Keratinocyte (primary cell): ENCODE data around the gene REEP6. TPM values are rescaled to one million over a fixed set of nuclear protein-coding genes. Genes with fewer than 3 reads are reported as not detected.

Source experiments
- DNase-seq: peaks from one replicate; pipeline ENCODE4 v3.0.0-alpha.2; 2011; ENCODE audit warnings: low read depth, missing footprints, low spot score
- FAIRE-seq: peaks from 2 replicates; lab custom pipeline; 2011; peaks lifted over from hg19 to GRCh38; lab: Jason Lieb, UNC
- H2AFZ ChIP-seq: 2 replicates; pipeline ENCODE4 v1.6.0; 2012; ENCODE audit warnings: low read length, control low read depth, inconsistent platforms; ENCODE audit not compliant: control insufficient read depth
- H3K27ac ChIP-seq: 2 replicates; pipeline ENCODE4 v1.5.1; 2011; ENCODE audit warnings: low read length; ENCODE audit not compliant: control insufficient read depth, insufficient read depth
- H3K27me3 ChIP-seq: 3 replicates; pipeline ENCODE4 v1.6.0; 2011; ENCODE audit warnings: low read length; ENCODE audit not compliant: control insufficient read depth, insufficient read depth; ENCODE audit errors: extremely low read depth
- H3K36me3 ChIP-seq, 2 experiments: 2 replicates in 1 of 2; 3 replicates in 1 of 2; pipeline ENCODE4 v1.5.1; 2011; ENCODE audit warnings: low read length in 2 of 2, mild to moderate bottlenecking in 1 of 2; ENCODE audit not compliant: control insufficient read depth in 2 of 2, insufficient read depth in 2 of 2; ENCODE audit errors: extremely low read depth in 1 of 2
- H3K4me1 ChIP-seq: 3 replicates; pipeline ENCODE4 v1.5.1; 2011; ENCODE audit warnings: low read length; ENCODE audit not compliant: control insufficient read depth, insufficient read depth; ENCODE audit errors: extremely low read depth
- H3K4me2 ChIP-seq: 3 replicates; pipeline ENCODE4 v1.6.0; 2011; ENCODE audit warnings: low read depth, low read length; ENCODE audit not compliant: control insufficient read depth, insufficient read depth; ENCODE audit errors: extremely low read depth
- H3K4me3 ChIP-seq, 3 experiments: fragments of 200-600 bp in 1 of 3; sonication (generic) in 1 of 3; 2 replicates in 2 of 3; 3 replicates in 1 of 3; pipeline ENCODE4 v1.5.1; 2011 to 2016; ENCODE audit warnings: low read length in 3 of 3, mild to moderate bottlenecking in 3 of 3, control low read depth in 2 of 3, inconsistent platforms in 1 of 3, low read depth in 1 of 3, mixed read lengths in 1 of 3, mixed run types in 1 of 3, moderate library complexity in 1 of 3; ENCODE audit not compliant: control insufficient read depth in 2 of 3, insufficient read depth in 2 of 3; ENCODE audit errors: extremely low read depth in 1 of 3
- H3K79me2 ChIP-seq: 2 replicates; pipeline ENCODE4 v1.6.0; 2012; ENCODE audit warnings: low read length; ENCODE audit not compliant: control insufficient read depth, insufficient read depth
- H3K9ac ChIP-seq: 3 replicates; pipeline ENCODE4 v1.6.0; 2011; ENCODE audit warnings: low read length; ENCODE audit not compliant: control insufficient read depth, insufficient read depth; ENCODE audit errors: extremely low read depth
- H3K9me1 ChIP-seq: 3 replicates; pipeline ENCODE4 v1.6.0; 2011; ENCODE audit warnings: low read length; ENCODE audit not compliant: control insufficient read depth, insufficient read depth; ENCODE audit errors: extremely low read depth
- H3K9me3 ChIP-seq: 2 replicates; pipeline ENCODE4 v1.5.1; 2012; ENCODE audit warnings: low read depth, low read length; ENCODE audit not compliant: control insufficient read depth
- H4K20me1 ChIP-seq: 3 replicates; pipeline ENCODE4 v1.6.0; 2011; ENCODE audit warnings: low read length; ENCODE audit not compliant: control insufficient read depth, insufficient read depth; ENCODE audit errors: extremely low read depth
- EZH2 ChIP-seq: IDR thresholded peaks from one replicate; pipeline ENCODE4 v1.6.1; 2012; ENCODE audit warnings: inconsistent platforms, mild to moderate bottlenecking, low read length, moderate library complexity
- dilution Hi-C: fragments of 300-500 bp; cut with MboI; formaldehyde crosslinking; loops from one replicate; pipeline ENCODE4 v1.7.0; 2020; ENCODE audit warnings: low sequenced_read_pairs; ENCODE audit not compliant: extremely low pct_ligation_motif_present
- polyA plus RNA-seq, 5 experiments: library from polyadenylated mRNA; depleted of rRNA in 3 of 5; stranded (reverse) in 3 of 5; stranded (forward) in 1 of 5; unstranded in 1 of 5; fragments of >200 nt; gene quantifications; 1 replicate in 1 of 5; 2 replicates in 3 of 5; 3 replicates in 1 of 5; pipeline versions ENCODE4 v1.2.1 to v1.2.3, GENCODE V29; 2011 to 2012; ENCODE audit warnings: missing spikeins in 2 of 5, low read depth in 1 of 5, low replicate concordance in 1 of 5
- TF ChIP-seq, protein P1 (sequence below), 3 experiments: IDR thresholded peaks in 1 of 3; conservative IDR thresholded peaks in 1 of 3; optimal IDR thresholded peaks in 1 of 3; 2 replicates in 2 of 3; 3 replicates in 1 of 3; pipeline versions ENCODE3 to v1.5.1; 2011; ENCODE audit warnings: low read length in 3 of 3, mild to moderate bottlenecking in 3 of 3, moderate library complexity in 2 of 3, control low read depth in 1 of 3, inconsistent platforms in 1 of 3; ENCODE audit not compliant: insufficient read depth in 2 of 3; ENCODE audit errors: extremely low read depth in 1 of 3

Gene REEP6
- polyA plus RNA-seq, 1 donor (not counting 4 experiments of a cell fraction or from before 2014, with no cell fraction given) = 1.2 TPM

DNA sequence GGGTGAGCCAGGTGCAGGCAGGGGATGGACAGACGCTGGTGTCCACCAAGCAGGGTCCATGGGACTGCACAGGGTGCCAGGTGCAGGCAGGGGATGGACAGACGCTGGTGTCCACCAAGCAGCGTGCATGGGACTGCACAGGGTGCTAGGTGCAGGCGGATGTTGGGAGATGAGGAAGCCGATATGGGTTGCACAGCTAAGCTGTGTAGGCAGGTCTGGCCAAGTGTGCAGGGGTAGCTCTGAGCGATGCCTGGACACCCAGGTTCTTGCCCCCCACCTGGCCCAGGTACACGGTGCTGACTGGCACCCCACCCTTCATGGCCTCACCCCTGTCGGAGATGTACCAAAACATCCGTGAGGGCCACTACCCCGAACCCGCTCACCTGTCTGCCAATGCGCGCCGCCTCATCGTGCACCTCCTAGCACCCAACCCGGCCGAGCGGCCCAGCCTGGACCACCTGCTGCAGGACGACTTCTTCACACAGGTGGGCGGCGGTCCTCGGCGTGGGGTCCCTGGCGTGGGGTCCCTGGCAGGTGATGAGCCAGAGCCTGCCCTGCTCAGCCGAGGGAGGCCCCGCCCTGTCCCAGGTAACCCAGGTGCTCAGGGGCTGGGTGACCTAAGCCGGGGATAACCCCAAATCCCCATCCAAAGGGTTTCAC lies 36.8 kb downstream of the REEP6 start:
- Histone ChIP-seq H3K9me1 (no peaks in the 10 kb centered on the region), H2AFZ (no peak overlapping the region), H3K4me2 (no peak overlapping the region), H3K4me1 (no peaks in the 10 kb centered on the region), H3K27me3 (peaks cover 33% of the 10 kb centered on the region), H3K9ac (no peak overlapping the region), H3K27ac (no peak overlapping the region), H4K20me1 (peaks cover 2% of the 10 kb centered on the region), H3K79me2 (no peaks in the 10 kb centered on the region), H3K36me3 (no peaks in the 10 kb centered on the region), H3K4me3 (no peak overlapping the region), H3K9me3 (no peaks in the 10 kb centered on the region)
- no peak for FAIRE-seq
- no peak for DNase-seq
- TF ChIP-seq, protein P1, sequence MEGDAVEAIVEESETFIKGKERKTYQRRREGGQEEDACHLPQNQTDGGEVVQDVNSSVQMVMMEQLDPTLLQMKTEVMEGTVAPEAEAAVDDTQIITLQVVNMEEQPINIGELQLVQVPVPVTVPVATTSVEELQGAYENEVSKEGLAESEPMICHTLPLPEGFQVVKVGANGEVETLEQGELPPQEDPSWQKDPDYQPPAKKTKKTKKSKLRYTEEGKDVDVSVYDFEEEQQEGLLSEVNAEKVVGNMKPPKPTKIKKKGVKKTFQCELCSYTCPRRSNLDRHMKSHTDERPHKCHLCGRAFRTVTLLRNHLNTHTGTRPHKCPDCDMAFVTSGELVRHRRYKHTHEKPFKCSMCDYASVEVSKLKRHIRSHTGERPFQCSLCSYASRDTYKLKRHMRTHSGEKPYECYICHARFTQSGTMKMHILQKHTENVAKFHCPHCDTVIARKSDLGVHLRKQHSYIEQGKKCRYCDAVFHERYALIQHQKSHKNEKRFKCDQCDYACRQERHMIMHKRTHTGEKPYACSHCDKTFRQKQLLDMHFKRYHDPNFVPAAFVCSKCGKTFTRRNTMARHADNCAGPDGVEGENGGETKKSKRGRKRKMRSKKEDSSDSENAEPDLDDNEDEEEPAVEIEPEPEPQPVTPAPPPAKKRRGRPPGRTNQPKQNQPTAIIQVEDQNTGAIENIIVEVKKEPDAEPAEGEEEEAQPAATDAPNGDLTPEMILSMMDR (optimal IDR thresholded peaks at IDR 0.05 in 1 of 3, IDR thresholded peaks at IDR 0.05 in 1 of 3, conservative IDR thresholded peaks at IDR 0.05 in 1 of 3; ENCODE audit: extremely low read depth in 1 of 3, insufficient read depth in 2 of 3, low read length in 3 of 3) = no peak
- dilution Hi-C loops = no loop called here

DNA sequence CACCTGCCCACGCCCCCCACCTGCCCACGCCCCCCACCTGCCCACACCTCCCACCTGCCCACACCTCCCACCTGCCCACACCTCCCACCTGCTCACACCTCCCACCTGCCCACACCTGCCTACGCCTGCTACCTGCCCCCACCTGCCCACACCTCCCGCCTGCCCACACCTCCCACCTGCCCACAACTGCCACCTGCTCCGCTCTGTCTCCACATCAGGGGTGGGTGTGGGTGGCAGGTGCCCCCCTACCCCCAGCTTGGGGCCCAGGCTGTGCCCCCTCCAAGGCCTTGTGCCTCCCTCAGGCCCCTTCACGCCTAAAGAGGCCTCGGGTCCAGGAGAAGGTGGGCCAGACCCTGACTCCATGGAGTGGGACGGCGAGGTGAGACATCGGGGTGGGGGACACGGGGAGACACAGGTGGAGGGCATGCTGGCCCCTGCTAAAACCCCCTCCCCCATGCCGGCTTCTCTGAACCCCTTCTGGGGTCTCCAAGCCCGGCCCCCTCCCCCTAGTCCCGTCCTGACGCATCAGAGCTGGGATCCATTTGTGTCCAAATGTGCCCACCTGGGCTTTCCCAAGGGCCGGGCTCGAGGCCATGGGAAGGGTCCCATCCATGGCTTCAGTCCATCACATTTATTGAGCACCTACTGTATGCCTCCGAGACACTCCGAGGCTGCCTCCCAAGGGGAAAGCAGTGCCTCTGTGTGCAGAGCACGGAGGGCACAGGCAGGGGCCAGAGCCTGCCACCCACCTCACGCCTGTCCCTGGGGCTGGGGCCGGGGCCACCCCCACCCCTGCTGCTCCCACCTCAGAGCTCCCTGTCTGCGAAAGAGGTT lies 37.8 kb downstream of the REEP6 start:
- no peak for DNase-seq
- no peaks in the 10 kb centered on the region for H3K4me1 ChIP-seq
- H2AFZ ChIP-seq = no peak overlapping the region
- H3K4me2 ChIP-seq = no peak overlapping the region
- H3K9ac ChIP-seq = no peak overlapping the region
- H3K9me1 ChIP-seq = no peaks in the 10 kb centered on the region
- FAIRE-seq = no peak
- no peaks in the 10 kb centered on the region for H3K9me3 ChIP-seq
- TF ChIP-seq EZH2 = no peak
- TF ChIP-seq, protein P1 (optimal IDR thresholded peaks at IDR 0.05 in 1 of 3, IDR thresholded peaks at IDR 0.05 in 1 of 3, conservative IDR thresholded peaks at IDR 0.05 in 1 of 3; ENCODE audit: extremely low read depth in 1 of 3, insufficient read depth in 2 of 3, low read length in 3 of 3) = no peak
- H4K20me1 ChIP-seq = peaks cover 2% of the 10 kb centered on the region
- no peak overlapping the region for H3K4me3 ChIP-seq
- no peak overlapping the region for H3K27ac ChIP-seq
- no peaks in the 10 kb centered on the region for H3K36me3 ChIP-seq
- H3K27me3 ChIP-seq = peaks cover 24% of the 10 kb centered on the region
- H3K79me2 ChIP-seq = no peaks in the 10 kb centered on the region
- dilution Hi-C loops = no loop called here
